K562 (cell line): ENCODE data around the gene PFKFB2.

Experiments
- POLR2AphosphoS5 ChIP-seq: IDR thresholded peaks from 2 replicates; pipeline ENCODE4 v1.6.1; 2011; ENCODE audit warnings: mild to moderate bottlenecking, low read depth, low read length, moderate library complexity; ENCODE audit not compliant: control insufficient read depth, insufficient read depth
- SIN3B ChIP-seq: fragments of 450-650 bp; IDR thresholded peaks from 2 replicates; pipeline ENCODE4 v1.6.1; 2017; ENCODE audit warnings: low read depth, mild to moderate bottlenecking, moderate library complexity
- TCF3 ChIP-seq: sonication (generic); formaldehyde crosslinking; IDR thresholded peaks from 2 replicates; pipeline ENCODE4 v1.4.0; 2020; ENCODE audit warnings: mild to moderate bottlenecking, missing genetic modification reagents
- TF ChIP-seq, protein P1 (sequence below), 2 experiments: fragments of 450-650 bp in 1 of 2; sonication (generic) in 1 of 2; formaldehyde crosslinking in 1 of 2; IDR thresholded peaks in 1 of 2; conservative IDR thresholded peaks in 1 of 2; 2 replicates each; pipeline versions ENCODE4 v1.6.1 to v1.8.1; 2016 to 2023; ENCODE audit warnings: mild to moderate bottlenecking in 2 of 2, moderate library complexity in 2 of 2, inconsistent platforms in 1 of 2, missing genetic modification reagents in 1 of 2
- TF ChIP-seq, protein P2 (sequence below): sonication (generic); formaldehyde crosslinking; IDR thresholded peaks from 2 replicates; pipeline ENCODE4 v1.8.0; 2022; ENCODE audit warnings: missing genetic modification reagents, mild to moderate bottlenecking, borderline replicate concordance

GRCh38 chr1:207071426-207071825, 18.4 kb downstream of the PFKFB2 start:
- TF ChIP-seq, protein P1, sequence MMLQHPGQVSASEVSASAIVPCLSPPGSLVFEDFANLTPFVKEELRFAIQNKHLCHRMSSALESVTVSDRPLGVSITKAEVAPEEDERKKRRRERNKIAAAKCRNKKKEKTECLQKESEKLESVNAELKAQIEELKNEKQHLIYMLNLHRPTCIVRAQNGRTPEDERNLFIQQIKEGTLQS (IDR thresholded peaks at IDR 0.05) = no peak
- TF ChIP-seq, protein P1 (CRISPR knock-in tag; conservative IDR thresholded peaks at IDR 0.05) = no peak
- TF ChIP-seq TCF3 (CRISPR knock-in tag) (no peak), SIN3B (no peak), POLR2AphosphoS5 (no peak)
- TF ChIP-seq, protein P2, sequence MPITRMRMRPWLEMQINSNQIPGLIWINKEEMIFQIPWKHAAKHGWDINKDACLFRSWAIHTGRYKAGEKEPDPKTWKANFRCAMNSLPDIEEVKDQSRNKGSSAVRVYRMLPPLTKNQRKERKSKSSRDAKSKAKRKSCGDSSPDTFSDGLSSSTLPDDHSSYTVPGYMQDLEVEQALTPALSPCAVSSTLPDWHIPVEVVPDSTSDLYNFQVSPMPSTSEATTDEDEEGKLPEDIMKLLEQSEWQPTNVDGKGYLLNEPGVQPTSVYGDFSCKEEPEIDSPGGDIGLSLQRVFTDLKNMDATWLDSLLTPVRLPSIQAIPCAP = no peak
